ENCODE measurements around the gene MT1E. TPM values are rescaled to one million over a fixed set of nuclear protein-coding genes. Genes with fewer than 3 reads are reported as not detected.

The MT1E gene
- total RNA-seq, 1 experiment from 2014 or later, result 25.9 TPM

DNA sequence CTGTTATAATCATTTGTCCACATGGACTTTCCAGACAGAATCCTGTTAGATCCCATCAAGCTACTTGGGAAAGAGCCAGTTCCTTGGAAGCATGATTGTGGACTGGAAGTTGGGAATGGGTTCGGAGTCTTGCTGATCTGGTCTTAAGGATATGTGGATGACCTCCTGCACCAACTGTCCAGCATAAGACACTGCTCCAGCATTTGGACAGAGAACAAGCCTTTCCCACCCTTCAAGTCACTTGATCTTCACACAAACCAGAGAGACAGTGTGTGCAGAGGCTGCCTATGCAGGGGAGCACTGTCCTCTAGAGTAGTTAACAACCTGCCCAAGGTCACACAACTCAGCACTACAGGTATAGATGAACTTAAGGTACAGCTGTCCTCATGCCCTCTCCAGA lies 20.3 kb downstream of the MT1E start:
- H4K8ac ChIP-seq (replicated peaks; ENCODE audit: insufficient read length, low read depth, low read length), result no peak overlapping the region
- no peaks in the 10 kb centered on the region for H3K23me2 ChIP-seq (ENCODE audit: insufficient read length, low read depth, low read length, poor library complexity, severe bottlenecking)
- no peak overlapping the region for H3T11ph ChIP-seq (ENCODE audit: low read length)
- H2BK120ac ChIP-seq (ENCODE audit: low read depth, low read length, poor library complexity, severe bottlenecking), result no peak overlapping the region
- no peaks in the 10 kb centered on the region for H4K20me1 ChIP-seq (ENCODE audit: control insufficient read depth, insufficient read depth, insufficient read length)
- no peak overlapping the region for H2AFZ ChIP-seq (ENCODE audit: low read length)
- Mint-ChIP-seq H3K4me1 (peaks cover 16 to 29% of the 10 kb centered on the region in 2 experiments), H3K27me3 (ENCODE audit: low read depth) (peaks cover 95% of the 10 kb centered on the region), H3K9me3 (no peaks in the 10 kb centered on the region; a peak in 1 of 5 replicates), H3K27ac (no peak overlapping the region), H3K36me3 (ENCODE audit: insufficient read depth in 1 of 3, low read depth in 3 of 3) (no peaks in the 10 kb centered on the region), H3K4me3 (no peak overlapping the region)
- no peak overlapping the region for H2BK15ac ChIP-seq (ENCODE audit: low read depth, low read length)
- H3K27ac ChIP-seq (ENCODE audit: insufficient read length, low read depth, low read length), result no peak overlapping the region
- H3K4ac ChIP-seq (ENCODE audit: low read depth, low read length), result no peak overlapping the region
- H3K79me2 ChIP-seq (ENCODE audit: insufficient read depth, low read length), result no peaks in the 10 kb centered on the region
- H2BK20ac ChIP-seq (ENCODE audit: low read depth, low read length, poor library complexity, severe bottlenecking), result no peak overlapping the region
- H3K27me3 ChIP-seq (ENCODE audit: insufficient read depth, low read length), result peaks cover 59% of the 10 kb centered on the region; the same call in 1 of the 2 replicates
- no peak for DNase-seq
- H3K23ac ChIP-seq (ENCODE audit: insufficient read length, low read depth, low read length), result no peak overlapping the region
- TF ChIP-seq, protein P1, sequence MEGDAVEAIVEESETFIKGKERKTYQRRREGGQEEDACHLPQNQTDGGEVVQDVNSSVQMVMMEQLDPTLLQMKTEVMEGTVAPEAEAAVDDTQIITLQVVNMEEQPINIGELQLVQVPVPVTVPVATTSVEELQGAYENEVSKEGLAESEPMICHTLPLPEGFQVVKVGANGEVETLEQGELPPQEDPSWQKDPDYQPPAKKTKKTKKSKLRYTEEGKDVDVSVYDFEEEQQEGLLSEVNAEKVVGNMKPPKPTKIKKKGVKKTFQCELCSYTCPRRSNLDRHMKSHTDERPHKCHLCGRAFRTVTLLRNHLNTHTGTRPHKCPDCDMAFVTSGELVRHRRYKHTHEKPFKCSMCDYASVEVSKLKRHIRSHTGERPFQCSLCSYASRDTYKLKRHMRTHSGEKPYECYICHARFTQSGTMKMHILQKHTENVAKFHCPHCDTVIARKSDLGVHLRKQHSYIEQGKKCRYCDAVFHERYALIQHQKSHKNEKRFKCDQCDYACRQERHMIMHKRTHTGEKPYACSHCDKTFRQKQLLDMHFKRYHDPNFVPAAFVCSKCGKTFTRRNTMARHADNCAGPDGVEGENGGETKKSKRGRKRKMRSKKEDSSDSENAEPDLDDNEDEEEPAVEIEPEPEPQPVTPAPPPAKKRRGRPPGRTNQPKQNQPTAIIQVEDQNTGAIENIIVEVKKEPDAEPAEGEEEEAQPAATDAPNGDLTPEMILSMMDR (conservative IDR thresholded peaks at IDR 0.05), result no peak
- H2BK12ac ChIP-seq (ENCODE audit: insufficient read length, low read depth, low read length), result no peak overlapping the region
- no peaks in the 10 kb centered on the region for H3K9me3 ChIP-seq (ENCODE audit: control insufficient read depth, low read depth, low read length)
- no CpG with 5 or more reads among the region's 1 CpG for WGBS (ENCODE audit: extremely low coverage, insufficient read length, low lambda C conversion rate)
- H3K18ac ChIP-seq (ENCODE audit: insufficient read length, low read depth, low read length), result no peak overlapping the region
- H3K9ac ChIP-seq (ENCODE audit: extremely low read depth, insufficient read length, low read length), result no peak overlapping the region
- no peak overlapping the region for H2BK5ac ChIP-seq (ENCODE audit: insufficient read length, low read length)
- H3K4me2 ChIP-seq (ENCODE audit: insufficient read depth, insufficient read length, low read length), result no peak overlapping the region
- H4K91ac ChIP-seq (ENCODE audit: insufficient read length, low read depth, low read length), result no peak overlapping the region
- H3K56ac ChIP-seq (ENCODE audit: insufficient read length, low read depth, low read length), result no peak overlapping the region
- H2AK5ac ChIP-seq (ENCODE audit: insufficient read length, low read length), result no peak overlapping the region
- no peaks in the 10 kb centered on the region for H3K79me1 ChIP-seq (ENCODE audit: insufficient read depth, low read depth, low read length, poor library complexity, severe bottlenecking)
- H3K14ac ChIP-seq (ENCODE audit: insufficient read depth, low read length), result no peak overlapping the region
- H4K5ac ChIP-seq (ENCODE audit: insufficient read length, low read depth, low read length), result no peak overlapping the region
- no peaks in the 10 kb centered on the region for H3K4me1 ChIP-seq (ENCODE audit: insufficient read depth, low read length)

Measured in H9 (cell line).